ENCODE results near the gene COL18A1. TPM values are rescaled to one million over a fixed set of nuclear protein-coding genes. Genes with fewer than 3 reads are reported as not detected.
A peak's percentile ranks its signal among the peaks of the same experiment; 100 is the strongest.

The COL18A1 gene
- total RNA-seq, 4 donors from 2014 or later = 16.4 to 42.2 (median 20.7) TPM

DNA sequence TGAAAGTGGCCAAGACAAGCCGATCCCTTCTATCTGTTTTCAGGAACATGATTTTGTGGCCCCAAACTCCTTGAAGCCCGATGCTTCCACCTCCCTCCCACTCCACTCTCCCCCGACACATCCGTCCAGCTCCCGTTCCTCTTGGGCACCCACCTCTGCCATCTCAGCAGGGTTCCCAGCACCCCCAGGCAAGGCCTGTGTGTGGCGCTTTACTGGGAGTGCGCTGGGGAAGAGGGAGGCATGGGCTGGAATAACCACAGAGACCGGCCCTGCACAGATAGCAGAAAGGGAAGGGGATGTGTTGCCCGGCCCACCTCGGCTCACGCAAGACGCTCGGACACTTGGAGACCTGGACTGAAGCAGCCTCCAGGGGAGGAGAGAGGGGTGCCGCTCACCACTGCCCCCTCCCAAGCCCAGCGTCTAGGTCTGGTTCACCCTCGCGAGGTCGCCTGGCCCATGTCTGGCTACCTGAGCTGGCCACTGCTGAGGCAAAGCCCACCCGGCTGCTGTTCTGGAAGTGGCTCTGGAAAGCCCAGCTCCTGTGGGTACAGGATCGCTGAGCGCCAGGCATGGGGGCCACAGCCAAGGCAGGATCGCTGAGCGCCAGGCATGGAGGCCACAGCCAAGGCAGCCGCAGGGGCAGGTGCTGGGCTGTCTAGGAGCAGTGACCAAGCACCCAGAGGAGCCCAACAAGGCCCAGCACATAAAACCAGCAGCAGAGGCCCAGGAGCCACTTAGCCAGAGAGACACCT is 23.8 kb upstream of the COL18A1 start:
- no peaks in the 10 kb centered on the region for H3K9me3 ChIP-seq
- ATAC-seq = no peak
- peaks cover 0 to 6% (median 0%) of the 10 kb centered on the region in 3 donors for H3K27me3 ChIP-seq
- peaks cover 0 to under 1% of the 10 kb centered on the region in 2 donors for H3K4me1 ChIP-seq
- no peaks in the 10 kb centered on the region for H3K36me3 ChIP-seq
- intact Hi-C loops (cut with DNase I; ENCODE audit: low total_unique reads) (no loop called here), in situ Hi-C loops (cut with MboI; ENCODE audit: low sequenced_read_pairs in 4 of 4) (no loop called here)
- H3K4me3 ChIP-seq = no peak overlapping the region
- no peak for TF ChIP-seq CTCF (IDR thresholded peaks at IDR 0.05 in 4 of 5, conservative IDR thresholded peaks at IDR 0.05 in 1 of 5)
- no peak for TF ChIP-seq POLR2A (IDR thresholded peaks at IDR 0.05)
- DNase-seq = peak in 1 of 2 donors; percentile 9
- H3K27ac ChIP-seq = no peak overlapping the region

DNA sequence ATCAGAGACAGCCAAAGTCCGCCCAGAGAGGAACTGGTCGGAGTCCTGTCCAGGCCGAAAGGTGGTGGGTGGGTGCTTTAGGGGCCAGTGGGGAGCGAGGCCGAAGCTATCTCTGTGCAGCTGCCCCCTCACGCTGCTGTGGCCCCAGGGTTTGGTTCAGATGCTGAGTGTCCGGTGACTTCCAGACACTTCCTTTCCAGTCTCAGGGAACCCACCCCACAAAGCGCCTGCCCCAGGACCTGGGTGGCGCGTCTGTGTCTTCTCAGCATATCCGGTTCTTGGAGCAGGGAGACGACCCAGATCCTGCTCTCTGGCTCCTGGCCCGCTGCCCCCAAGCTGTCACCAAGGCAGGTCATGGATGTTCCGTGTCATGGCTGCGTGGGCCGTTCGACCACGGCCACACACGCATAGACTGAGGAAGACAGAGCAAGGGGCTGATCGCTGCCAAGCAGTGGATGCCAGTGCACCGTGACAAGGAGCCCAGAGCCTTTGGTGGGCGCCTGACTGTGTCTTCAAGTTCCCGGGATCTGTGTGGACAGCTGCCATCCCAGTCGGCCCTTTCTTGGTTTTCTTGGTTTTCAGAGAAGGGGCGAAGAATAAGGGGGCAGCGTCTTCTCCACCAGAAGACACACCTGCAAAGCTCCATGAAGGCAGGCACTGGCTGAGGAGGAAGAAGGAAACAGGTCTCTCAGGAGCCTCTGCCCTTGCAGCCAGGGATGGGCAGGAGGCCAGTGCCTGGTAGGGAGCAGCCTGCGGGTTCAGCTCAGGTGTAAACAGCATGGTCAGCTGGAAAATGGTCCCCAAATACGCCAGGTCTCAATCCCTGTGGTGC is 22.9 kb upstream of the COL18A1 start:
- H3K27ac ChIP-seq = no peak overlapping the region
- H3K27me3 ChIP-seq = peaks cover 0 to 6% (median 0%) of the 10 kb centered on the region in 3 donors
- TF ChIP-seq CTCF (IDR thresholded peaks at IDR 0.05 in 4 of 5, conservative IDR thresholded peaks at IDR 0.05 in 1 of 5) = no peak
- TF ChIP-seq POLR2A (IDR thresholded peaks at IDR 0.05) = no peak
- no peak overlapping the region for H3K4me3 ChIP-seq
- peaks cover 4 to 8% of the 10 kb centered on the region in 2 donors for H3K4me1 ChIP-seq
- ATAC-seq (no peak), DNase-seq (no peak)
- in situ Hi-C loops (cut with MboI; ENCODE audit: low sequenced_read_pairs in 4 of 4) (no loop called here), intact Hi-C loops (cut with DNase I; ENCODE audit: low total_unique reads) (no loop called here)
- no peaks in the 10 kb centered on the region for H3K9me3 ChIP-seq
- H3K36me3 ChIP-seq = no peaks in the 10 kb centered on the region

- DNase-seq (no peak), ATAC-seq (no peak)
- no peaks in the 10 kb centered on the region for H3K36me3 ChIP-seq
- no peak overlapping the region for H3K27ac ChIP-seq
- H3K4me1 ChIP-seq = peaks cover 8 to 13% of the 10 kb centered on the region in 2 donors
- no peaks in the 10 kb centered on the region for H3K9me3 ChIP-seq
- peaks cover 0 to 5% (median 0%) of the 10 kb centered on the region in 3 donors for H3K27me3 ChIP-seq
- TF ChIP-seq POLR2A (IDR thresholded peaks at IDR 0.05) (no peak), CTCF (IDR thresholded peaks at IDR 0.05 in 4 of 5, conservative IDR thresholded peaks at IDR 0.05 in 1 of 5) (no peak)
- H3K4me3 ChIP-seq = no peak overlapping the region
- in situ Hi-C loops (cut with MboI; ENCODE audit: low sequenced_read_pairs in 4 of 4) (no loop called here), intact Hi-C loops (cut with DNase I; ENCODE audit: low total_unique reads) (no loop called here)
Measured at GRCh38 chr21:45382697-45382997, 22.3 kb upstream of the COL18A1 start.

DNA sequence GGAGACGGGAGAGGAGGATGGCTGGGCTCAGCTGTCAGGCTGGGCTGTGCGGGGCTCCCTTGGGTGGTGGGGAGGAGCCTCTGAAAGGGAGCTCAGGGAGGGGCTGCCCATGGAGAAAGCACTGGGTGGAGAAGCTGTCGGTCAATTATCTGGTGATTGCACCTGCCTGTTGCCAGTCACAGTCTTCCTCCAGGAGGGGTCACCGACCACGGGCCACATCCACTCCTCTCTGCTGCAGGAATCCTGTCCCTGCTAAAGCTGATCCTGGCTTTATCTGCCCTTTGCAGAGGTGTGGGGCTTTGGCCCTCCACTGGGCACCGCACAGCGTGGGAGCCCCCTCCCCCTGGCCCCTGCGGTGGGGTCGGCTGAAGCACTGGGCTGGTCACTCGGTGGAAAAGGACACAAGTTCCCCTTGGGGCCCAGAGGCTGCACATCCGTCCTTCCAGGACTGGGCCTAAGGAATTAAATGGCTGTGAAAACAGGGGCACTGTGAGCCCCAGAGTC is 21.8 kb upstream of the COL18A1 start:
- no peaks in the 10 kb centered on the region for H3K9me3 ChIP-seq
- ATAC-seq (no peak), DNase-seq (peak in 1 of 2 donors; percentile 9)
- H3K27me3 ChIP-seq = peaks cover 0 to 3% (median 0%) of the 10 kb centered on the region in 3 donors
- peaks cover 8 to 14% of the 10 kb centered on the region in 2 donors for H3K4me1 ChIP-seq
- H3K27ac ChIP-seq = no peak overlapping the region
- in situ Hi-C loops (cut with MboI; ENCODE audit: low sequenced_read_pairs in 4 of 4) = no loop called here
- H3K36me3 ChIP-seq = no peaks in the 10 kb centered on the region
- intact Hi-C loops (cut with DNase I; ENCODE audit: low total_unique reads) = no loop called here
- no peak for TF ChIP-seq POLR2A (IDR thresholded peaks at IDR 0.05)
- H3K4me3 ChIP-seq = no peak overlapping the region

DNA sequence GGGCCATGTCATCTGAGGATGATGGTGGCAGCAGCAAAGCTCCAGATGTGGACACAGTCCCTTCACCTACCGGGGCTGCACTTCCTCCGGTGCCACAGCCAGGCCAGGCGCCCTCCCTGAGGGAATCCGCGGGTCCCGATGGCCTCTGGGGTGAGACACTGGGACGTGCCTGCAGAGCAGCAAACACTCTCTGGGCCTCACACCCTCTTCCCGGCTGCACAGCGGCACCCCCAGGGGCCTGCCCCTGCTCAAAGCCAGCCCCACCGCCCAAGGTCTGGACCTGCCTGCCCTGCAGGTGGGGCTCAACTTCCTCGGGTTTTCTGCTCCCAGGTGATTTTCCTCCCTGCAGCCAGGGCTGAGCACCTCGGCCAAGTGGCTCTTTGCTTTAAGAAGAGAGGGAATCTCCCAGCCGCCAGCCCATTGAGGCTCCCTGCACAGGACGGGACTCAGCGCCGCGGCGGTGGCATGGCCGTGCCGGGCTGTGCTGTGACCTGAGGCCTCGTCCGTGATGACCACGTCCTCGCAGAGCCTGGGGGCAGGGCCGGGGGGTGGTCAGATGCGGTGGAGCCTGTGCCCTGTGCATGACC is 21.3 kb upstream of the COL18A1 start:
- no peak for ATAC-seq

More for the DNA sequence above, 21.3 kb upstream of the COL18A1 start:
- H3K36me3 ChIP-seq = no peaks in the 10 kb centered on the region
- H3K9me3 ChIP-seq = no peaks in the 10 kb centered on the region
- in situ Hi-C loops (cut with MboI; ENCODE audit: low sequenced_read_pairs in 4 of 4) = no loop called here
- TF ChIP-seq CTCF (IDR thresholded peaks at IDR 0.05 in 4 of 5, conservative IDR thresholded peaks at IDR 0.05 in 1 of 5) (no peak), POLR2A (IDR thresholded peaks at IDR 0.05) (no peak)
- H3K27ac ChIP-seq = no peak overlapping the region
- peaks cover 8 to 14% of the 10 kb centered on the region in 2 donors for H3K4me1 ChIP-seq
- DNase-seq = peak in 1 of 2 donors; percentile 4
- intact Hi-C loops (cut with DNase I; ENCODE audit: low total_unique reads) = no loop called here
- H3K27me3 ChIP-seq = peaks cover 0 to 3% (median 0%) of the 10 kb centered on the region in 3 donors
- H3K4me3 ChIP-seq = no peak overlapping the region
